Activated T-helper 1 cell treated with Interleukin-2 at 50 U/mL for 16 hours (primary cell): ENCODE data around the gene PSG2.
"Not testable (repeated sequence)": the region's sequence is repeated elsewhere in the genome, so short reads cannot be mapped to it uniquely, and the experiment has no call there.

Experiments used
- DNase-seq: peaks from one replicate; pipeline ENCODE4 v3.0.0-alpha.2; 2020; ENCODE audit warnings: low read depth

PSG2 gene

DNA sequence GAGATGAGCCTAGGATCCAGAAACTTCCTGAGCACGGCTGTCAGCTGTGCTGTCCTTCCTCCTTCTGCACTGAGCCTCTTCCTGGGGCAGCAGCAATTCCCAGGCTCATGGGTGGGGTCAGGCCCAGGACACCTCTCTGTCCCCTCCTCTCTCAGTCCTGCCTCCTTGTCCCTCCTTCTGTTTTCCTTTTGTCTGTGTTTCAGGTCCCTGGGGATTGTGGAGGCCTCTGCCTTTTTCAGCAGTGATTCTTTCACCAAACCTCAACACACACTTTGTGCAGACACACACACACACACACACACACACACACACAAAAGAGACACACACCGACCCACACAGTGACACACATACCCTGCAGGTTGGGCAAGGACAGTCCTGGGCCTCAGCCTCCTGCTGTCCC lies at the start of gene PSG2:
Gene PSG2 (minus strand): TSS at position 101 of the 400 bp plus-strand sequence. CDS start 132 bp downstream, outside the sequence.
- not testable (repeated sequence) for DNase-seq

DNA sequence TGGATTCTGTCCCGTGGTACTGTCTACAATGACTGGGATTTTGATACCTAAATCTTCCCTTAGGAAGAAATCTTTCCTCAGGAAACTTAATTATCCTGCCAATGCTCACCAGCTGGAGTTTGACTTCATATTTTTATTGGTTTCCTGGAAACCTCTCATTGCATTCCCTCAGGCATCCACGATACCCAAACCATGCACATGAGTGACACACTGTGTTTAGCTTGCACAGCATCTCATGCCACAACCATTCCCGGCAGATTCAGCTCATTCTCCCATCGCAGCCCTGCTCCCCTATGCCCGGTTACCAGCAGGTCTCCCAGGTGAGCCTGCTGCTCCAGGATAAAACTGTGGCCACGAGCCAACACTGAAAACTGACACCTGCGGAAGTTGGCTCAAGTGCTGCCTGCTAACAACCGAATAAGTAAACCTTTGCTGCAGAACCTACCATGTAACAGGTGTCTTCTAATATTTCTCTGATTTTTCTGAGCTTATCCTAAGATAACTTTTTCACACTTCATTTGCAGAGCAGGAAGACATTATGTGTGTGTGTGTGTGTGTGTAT lies 48.9 kb upstream of the PSG2 start:
- DNase-seq: not testable (repeated sequence)

DNA sequence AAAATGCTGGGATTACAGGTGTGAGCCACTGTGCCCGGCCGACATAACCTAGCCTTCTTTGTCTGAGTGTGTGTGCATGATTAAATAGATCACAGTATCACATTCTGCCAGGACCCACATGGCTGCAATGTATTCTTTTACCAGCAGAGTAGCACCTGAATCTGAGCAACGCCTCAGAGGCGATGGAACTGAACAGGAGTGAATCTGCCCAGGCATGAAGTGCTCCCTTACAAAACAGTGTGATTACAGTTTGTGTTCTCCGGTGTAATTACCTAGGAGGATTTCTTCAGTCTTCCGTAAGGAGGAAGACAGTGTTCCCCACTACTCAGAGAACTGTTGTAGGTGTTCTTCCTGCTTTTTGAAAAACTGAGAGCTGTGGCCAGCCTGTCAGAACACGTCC lies 46.7 kb upstream of the PSG2 start:
- not testable (repeated sequence) for DNase-seq

DNA sequence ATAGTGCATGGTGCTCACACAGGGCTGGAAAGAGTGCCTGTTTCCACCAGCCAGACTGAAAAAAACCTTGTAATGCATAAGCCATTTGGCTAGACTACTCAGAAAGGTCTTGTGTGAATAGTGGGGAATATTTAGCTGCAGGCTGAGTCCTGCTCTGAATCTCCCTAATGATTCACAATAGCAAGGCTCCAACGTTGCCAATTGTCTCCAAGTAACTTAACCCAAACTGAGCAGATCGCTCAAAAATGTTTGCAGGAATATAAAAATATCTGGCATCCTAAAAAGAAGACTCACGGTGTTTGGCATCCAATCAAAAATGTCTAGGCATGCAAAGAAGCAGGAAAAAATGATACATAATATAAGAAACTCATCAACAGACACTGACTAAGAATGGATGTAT lies 44.8 kb upstream of the PSG2 start:
- DNase-seq: not testable (repeated sequence)

DNA sequence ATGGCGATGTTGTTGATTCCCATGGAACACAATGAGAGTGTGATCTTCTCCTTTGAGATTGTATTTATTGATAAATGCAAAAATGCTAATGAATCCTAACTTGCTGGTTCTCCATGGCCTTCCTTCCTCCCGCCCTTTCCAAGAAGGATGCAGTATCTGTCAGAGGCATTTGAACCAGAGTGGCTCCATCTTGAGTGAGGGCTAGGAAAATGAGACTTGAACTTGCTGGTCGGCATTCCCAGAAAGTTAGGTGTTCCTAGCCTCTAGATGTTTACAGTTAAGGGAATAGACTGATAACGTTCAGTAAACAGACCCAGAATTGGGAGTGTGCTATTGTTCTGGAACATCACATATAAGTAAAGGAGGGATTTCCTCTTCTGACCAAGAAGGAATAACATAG lies 44.2 kb upstream of the PSG2 start:
- DNase-seq: no peak

DNA sequence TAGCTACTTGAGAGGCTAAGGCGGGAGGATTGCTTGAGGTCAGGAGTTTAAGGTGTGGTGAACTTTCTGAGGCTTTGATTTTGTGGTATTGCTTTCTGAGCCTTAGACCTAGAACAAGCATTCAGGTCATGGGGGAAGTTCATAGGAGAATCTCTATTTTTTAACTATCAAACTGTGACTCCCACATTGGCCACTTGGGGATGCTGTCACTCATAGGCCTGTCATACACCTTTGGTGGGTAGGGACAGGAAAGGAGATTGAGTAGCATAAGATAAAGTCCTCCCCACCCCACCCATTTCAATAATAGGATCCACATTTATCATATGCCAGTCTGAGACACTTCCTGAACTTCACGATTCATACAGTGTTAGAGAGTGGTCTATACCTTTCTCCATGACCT lies 41.9 kb upstream of the PSG2 start:
- no peak for DNase-seq

DNA sequence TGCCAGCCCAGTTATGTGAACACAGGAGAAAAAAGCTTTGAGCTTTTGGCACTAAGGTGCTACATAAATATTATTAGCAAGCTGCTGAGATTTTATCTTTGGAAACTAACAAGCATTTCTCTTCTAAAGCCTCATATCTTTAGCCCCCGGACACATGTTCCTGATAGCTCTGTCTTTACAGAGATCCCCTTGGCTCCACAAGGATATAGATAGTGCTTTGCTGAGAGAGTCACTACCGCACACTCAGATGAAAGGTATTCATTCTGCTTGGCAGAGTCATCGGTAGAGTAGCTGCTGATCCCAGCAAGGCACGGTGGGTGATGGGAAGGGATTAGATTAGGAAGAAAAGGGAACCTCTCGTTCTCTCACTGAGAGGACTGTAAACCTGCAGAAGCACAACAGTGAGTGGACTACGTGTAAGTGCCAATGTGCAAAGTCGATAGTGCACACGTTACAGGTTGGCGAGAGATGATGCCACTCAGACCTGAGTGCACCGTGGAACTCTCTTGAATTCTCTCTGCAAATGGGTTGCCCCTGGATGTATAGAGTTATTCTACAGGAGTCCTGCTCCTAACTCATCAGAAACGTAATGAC lies 38.0 kb upstream of the PSG2 start:
- DNase-seq: not testable (repeated sequence)

DNA sequence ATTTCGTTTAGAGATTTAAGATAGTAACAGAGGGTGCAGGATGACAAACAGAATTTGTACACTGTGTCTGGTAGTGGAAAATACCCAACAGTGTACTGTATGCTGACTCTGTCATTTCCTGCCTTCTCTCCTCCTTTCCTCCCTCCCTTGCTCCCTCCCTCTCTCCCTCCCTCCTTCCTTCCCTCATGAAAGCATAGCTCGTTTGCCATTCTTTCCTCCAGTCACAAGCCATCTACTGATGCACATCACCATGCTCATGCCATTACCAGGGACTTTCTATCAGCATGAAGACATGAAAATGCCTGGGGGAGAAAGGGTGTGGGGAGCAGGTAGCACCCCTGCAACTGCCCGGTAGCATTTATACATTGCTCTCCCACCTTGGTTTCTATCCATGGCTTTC lies 37.0 kb upstream of the PSG2 start:
- not testable (repeated sequence) for DNase-seq

DNA sequence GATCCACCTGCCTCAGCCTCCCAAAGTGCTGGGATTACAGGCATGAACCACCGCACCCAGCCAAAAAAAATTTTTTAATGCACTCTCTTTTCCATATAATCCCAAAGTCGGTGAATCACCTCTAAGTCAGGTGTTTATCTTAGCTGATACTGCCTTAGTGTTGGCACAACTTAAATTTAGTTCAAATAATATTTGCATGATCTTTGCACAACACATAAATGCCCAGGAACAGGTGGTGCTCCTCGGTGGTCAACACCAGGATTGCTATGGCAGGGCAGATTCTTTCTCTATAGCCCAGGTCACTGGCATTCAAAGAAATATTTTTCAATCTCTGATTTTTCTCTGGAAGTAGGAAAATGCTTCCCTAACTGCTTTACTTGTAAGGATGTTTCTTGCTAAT lies 33.9 kb upstream of the PSG2 start:
- not testable (repeated sequence) for DNase-seq

DNA sequence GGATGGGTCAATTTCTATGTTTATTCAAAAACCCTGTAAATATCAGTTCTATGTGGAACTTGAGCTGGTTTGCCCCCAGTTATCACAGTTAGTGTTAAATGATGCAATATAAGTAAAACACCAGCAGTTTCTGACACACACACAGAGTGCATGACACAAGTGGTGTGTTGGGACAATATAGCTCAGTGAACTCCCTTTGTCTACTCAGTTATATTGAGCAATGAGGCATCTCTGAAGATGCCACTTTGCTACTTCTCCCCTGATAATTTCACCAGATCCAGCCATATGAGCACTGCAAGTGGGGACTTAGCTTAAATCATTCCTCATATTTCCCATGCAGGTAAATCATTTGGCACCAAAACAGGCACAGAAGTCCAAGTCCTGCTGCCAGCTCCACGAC lies 33.0 kb upstream of the PSG2 start:
- not testable (repeated sequence) for DNase-seq

DNA sequence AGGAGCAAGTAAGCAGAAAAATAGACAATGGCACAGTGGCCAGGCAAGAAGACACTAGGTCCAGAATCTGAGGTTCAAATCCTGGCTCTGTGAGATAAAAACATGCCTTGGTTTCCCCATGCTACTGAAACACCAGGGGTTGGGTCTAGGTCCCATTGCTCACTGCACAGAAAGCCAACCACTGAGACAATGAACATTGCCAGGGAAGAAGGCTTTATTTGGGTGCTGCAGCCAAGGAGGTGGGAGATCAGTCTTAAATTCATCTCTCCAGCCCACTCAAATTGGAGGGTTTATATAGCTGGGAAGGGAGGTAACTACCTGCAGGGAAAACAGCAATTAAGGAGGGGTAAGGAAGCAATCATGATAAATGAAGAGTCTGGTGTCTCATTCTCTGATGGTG lies 32.6 kb upstream of the PSG2 start:
- not testable (repeated sequence) for DNase-seq

DNA sequence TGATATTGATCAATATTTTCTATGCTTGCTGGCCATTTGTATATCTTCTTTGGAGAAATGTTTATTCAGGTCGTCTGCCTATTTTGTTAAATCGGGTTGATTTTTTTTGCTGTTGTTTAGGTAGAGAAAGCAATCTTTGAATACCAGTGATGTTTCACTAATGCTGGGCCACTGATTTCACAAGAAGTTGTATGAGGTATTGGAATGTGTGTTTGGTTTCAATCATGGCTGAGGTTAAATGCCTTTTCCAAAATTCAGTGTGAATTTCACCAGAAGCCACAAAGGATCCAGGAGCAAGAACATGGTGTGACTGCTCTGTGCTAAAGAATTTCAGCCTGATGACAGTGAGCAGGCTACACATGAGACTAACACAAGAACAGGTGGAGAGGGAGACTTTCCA lies 32.1 kb upstream of the PSG2 start:
- not testable (repeated sequence) for DNase-seq

DNA sequence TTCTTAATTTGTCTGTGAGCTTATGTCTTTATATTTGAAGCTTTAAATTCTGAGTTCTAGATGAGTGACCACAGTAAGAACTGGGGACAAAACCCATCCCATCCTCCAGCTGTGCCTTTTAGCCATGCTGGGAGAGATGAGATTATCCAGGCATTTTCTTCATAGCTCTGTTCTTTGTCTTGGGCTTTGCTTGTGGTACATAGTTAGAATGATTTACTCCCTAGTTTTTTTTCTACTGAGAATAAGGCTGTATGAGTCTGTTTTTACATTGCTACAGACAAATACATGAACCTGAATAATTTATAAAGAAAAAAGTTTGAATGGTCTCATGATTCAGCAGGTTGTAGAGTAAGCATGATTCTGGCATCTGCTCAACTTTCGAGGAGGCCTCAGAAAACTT lies 24.9 kb upstream of the PSG2 start:
- not testable (repeated sequence) for DNase-seq

DNA sequence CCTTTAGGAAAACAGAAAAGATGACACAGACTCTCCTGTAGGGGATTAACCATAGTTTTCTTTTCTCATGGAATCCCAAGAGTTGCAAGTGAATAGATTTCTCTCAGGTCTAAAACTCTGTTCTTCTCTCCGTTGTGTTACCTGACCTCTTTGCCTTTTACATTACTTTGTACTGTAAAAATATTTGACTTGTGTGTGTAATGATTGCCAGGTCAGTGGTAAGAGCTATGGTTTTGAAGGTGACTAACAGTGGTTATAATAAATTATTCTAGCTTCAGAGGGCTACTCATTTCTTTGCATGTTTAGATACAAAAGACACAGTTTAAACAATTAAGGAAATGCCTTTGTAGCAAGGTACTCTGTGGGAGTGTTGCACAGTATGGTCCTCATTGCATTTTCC lies 23.0 kb upstream of the PSG2 start:
- no peak for DNase-seq

DNA sequence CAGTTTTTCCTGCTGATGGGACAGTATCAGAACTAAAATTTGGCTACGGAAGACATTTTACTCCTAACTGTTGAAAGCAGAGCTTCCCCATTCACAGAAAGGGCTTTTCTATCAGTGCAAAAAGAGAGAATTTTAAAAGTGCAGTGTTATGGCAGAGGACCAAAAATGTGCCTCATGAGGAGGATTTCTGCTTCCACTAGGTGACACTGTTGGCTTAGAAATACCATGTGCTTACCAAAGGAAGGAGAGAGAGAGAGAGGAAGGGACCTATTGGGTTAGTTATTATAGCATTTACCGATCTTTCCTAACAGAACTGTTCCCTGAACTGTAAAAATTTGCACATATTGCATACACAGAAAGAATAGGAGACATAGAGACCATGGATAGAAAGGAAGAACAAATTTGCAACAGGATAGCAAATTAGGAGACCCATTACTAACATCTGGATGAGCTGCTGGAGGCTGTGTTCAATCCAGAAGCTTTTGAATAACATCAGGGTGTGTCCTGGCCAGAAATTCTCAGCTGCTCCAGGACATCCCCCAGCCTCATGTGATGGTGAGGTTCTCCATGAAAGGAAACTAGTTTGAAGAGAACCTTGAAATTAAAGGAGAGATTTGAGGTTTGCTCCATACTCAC lies 21.8 kb upstream of the PSG2 start:
- not testable (repeated sequence) for DNase-seq

DNA sequence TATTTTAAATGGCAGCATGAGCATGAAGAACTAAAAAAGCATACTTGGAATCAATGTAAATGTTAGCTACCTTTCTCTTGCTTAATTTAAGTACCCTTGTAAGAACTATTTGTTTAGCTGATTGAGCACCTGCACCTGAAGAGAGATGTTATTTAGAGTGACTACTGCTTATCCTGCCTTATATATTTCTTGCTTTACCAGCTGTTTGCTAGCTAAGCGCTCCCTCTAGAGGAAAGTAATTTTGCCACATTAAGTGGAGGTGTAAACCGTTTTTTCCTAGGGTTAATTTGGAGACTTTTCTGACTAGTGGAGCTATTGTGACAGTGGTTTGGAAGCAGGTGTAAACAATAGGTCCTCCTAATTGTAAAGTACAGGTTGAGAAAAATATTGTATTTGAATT lies 19.4 kb upstream of the PSG2 start:
- DNase-seq: no peak

DNA sequence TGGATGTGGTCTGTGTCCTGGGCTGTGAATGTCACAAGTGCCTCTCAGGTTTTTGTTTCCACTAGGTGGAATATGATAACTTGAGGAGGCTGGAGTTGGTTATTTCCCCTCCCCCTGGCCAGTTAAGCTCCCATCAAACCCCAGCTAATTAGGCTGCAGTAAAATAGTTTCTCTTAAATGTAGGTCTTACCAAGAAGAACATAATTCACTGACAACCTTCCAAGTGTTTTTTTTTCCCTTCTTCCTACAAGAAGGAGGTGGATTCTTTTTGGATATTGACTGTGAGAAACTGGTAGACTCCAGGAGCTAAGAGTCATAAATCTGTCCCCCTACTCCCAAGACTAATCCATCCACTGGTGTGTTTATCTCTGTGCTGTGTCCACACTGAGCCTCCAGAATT lies 15.9 kb upstream of the PSG2 start:
- not testable (repeated sequence) for DNase-seq

DNA sequence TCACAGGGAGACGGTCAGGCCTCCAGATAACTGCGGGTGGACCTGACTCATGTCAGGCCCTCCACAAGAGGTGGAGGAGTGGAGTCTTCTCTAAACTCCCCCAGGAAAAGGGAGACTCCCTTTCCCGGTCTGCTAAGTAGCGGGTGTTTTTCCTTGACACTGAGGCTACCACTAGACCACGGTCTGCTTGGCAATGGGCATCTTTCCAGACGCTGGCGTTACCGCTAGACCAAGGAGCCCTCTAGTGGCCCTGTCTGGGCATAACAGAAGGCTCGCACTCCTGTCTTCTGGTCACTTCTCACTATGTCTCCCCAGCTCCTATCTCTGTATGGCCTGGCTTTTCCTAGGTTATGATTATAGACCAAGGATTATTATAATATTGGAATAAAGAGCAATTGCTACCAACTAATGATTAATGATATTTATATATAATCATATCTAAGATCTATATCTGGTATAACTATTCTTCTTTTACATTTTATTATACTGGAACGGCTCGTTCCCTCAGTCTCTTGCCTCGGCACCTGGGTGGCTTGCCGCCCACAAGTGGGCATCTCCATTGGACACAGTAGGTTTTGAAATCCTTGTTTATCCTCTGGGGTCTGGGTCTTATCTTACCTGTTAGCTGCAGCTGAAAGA lies 5.3 kb upstream of the PSG2 start:
- not testable (repeated sequence) for DNase-seq

DNA sequence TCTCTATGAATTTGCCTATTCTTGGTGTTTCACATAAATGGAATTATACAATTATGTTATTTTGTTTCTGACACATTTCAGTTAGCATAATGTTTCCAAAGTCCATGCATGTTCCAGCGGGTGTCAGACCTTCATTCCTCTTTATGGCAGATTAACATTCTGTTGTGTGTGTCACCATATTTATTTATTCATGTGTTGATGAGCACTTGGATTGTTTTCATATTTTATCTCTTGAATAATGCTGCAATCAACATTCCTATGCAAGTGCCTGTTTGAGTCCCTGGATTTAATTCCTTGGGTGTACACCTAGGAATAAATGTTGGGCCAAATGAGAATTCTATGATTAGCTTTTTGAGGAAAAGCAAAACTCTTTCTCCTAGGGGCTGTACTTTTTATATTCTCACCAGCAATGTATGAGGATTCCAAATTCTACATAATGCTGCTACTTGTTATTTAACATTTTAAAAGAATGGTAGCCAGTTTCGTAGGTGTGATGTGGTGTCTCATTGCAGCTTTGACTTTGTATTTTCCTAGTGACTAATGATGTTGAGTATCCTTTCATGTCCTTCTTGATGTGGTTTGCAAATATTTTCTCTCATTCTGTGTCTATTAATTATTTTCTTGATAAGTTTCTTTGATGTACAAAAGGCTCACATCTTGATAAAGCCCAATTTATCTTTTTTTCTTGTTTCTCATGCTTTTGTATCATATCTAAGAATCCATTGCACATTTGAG lies 3.5 kb upstream of the PSG2 start:
- DNase-seq: not testable (repeated sequence)

DNA sequence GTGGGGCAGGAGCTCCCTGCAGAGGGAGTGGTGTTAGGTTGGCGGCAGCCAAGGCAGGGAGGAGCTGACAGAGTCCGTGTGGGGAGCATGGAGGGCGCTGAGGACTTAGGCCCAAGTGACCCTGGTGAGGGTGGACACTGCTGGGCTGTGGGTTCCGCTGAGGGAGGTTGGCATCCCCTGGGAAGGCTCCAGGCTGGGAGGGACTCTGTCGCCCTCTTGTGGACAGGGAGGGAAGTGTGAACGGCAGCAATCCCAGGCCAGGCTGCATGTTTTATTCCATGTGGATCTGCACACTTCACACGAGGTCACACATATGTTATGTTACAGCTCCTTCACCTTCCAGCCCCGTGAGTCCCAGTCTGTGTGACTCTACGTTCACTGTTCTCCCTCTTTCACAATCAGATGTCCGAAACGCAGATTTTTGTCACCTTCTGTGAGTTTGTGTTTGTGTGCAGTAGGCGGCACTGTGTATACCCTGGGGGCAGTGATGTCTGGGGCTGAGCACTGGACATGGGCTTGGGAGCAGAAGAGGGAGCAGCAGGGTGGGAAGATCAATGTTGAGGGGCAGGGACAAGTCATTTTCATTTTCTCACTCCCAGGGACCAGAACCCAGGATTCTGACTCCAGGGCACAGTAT lies 1.8 kb upstream of the PSG2 start:
- not testable (repeated sequence) for DNase-seq

DNA sequence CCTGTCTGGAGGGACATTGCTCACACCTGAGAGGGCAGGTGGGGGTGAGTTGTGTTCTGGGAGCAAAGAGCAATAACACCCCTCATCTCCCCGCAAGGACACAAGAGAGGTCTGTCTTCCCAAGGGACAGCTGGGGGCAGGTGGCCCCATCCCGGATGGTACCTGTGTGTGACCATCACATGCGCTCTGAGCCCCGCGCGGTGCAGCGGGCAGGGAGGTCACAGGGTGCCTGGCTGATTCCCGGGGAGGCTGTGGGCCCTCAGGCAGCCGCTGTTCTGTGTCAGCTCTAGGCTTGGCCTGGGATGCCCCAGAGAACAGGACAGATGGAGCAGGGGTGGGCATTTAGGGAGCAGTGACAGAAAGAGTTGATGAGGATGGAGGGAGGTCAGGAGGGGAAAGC lies 1.2 kb upstream of the PSG2 start:
- DNase-seq: not testable (repeated sequence)

DNA sequence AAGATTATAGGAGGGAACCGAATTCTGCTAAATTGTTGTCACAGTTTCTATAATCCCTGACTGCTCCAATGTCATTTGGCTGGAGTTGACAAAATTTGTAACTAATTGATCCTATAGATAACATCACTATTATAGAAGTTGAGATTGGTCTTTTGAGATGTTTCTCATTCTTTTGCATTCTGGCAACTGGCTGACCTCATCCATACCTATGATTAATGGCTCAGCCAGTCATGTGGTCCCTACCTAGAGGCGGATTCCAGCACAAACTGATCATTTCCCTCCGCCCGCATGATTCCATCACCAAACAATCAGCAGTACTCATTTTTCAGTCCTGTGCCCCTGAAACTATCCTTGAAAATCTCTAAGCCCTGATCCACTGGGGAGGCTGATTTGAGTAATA lies 4.2 kb downstream of the PSG2 start:
- DNase-seq: no peak
